ENCODE data around the gene PLA2G2F.

The PLA2G2F gene

DNA sequence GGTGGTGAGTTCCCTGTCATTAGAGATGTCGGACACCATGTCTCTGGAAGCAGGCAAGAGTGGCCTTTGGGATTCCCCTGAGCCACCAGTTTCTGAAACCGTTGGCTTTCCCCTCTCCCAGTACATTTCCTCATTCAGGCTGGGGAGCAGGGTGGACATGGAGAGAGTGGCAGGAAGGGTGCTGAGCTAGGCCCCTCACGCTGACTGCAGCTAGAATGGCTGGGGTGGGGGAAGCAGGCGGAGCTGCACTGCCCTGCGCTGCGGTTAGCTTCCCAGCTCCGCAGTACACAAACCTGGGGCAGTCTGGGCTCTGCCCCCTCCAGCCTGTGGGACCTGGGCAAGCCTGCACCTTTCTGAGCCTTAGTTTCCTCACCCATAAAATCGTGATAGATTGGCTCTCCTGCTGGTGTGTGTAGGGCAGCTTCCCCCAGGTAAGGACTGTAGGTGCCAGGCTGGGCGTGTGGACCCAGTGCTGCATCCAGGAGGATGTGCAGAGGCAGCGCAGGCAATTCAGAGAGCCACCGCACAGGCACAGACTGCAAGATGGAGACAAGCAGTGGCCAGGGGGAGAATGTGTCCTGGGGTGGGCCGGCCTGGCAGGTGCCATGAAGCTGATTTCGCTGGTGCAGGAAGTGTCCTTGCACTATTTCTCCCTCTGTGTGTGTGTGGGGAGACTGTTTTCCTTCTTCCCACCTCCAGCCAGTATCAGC, 3.0 kb downstream of the PLA2G2F start:
- POLR2A ChIA-PET: no interaction called here
- no peaks in the 10 kb centered on the region for H3K4me1 ChIP-seq (ENCODE audit: control extremely low read depth in 1 of 4, control insufficient read depth in 4 of 4, insufficient read depth in 4 of 4, low read length in 3 of 4)
- no peaks in the 10 kb centered on the region for H3K9me3 ChIP-seq (ENCODE audit: control extremely low read depth in 1 of 5, control insufficient read depth in 4 of 5, insufficient read depth in 2 of 5, low read depth in 1 of 5, low read length in 4 of 5)
- WGBS (ENCODE audit: insufficient coverage): 92% methylated on average over 10 of the region's 13 CpGs
- no peaks in the 10 kb centered on the region for H3K36me3 ChIP-seq (ENCODE audit: control insufficient read depth in 4 of 4, insufficient read depth in 4 of 4, low read length in 3 of 4)
- no peak overlapping the region for H3K27ac ChIP-seq (ENCODE audit: insufficient read depth in 1 of 2, low read depth in 1 of 2, low read length in 2 of 2, poor library complexity in 1 of 2, severe bottlenecking in 2 of 2)
- H3K4me3 ChIP-seq (ENCODE audit: control insufficient read depth in 1 of 7, extremely low read depth in 1 of 7, insufficient read depth in 4 of 7, low read depth in 2 of 7, low read length in 6 of 7): no peak overlapping the region
- CTCF ChIA-PET: interaction anchor here (0.5 kb wide), 1 partner anchor 376 kb away, joined by 3 read pairs; no protein-coding TSS in a partner anchor
- no peak for DNase-seq
- H3K27me3 ChIP-seq (replicated peaks in 2 of 5; ENCODE audit: control insufficient read depth in 4 of 5, insufficient read depth in 5 of 5, low read length in 4 of 5): peaks cover 0 to 6% (median 0%) of the 10 kb centered on the region in 5 experiments

DNA sequence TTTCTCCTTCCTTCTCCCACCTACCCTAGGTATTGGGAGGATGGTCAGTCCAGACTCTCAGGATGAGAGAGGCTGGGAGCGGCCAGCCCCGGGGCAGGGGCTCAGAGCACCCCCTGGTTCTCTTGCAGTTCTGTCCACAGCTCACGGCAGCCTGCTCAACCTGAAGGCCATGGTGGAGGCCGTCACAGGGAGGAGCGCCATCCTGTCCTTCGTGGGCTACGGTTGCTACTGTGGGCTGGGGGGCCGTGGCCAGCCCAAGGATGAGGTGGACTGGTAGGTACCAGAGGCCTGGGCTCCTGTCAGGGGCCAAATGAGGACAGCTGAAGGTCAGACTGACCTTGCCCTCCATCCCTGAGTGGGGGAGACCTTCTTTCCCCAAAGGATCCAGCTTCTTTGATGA, 4.2 kb downstream of the PLA2G2F start:
- 89% methylated on average over 3 of the region's 8 CpGs for WGBS (ENCODE audit: insufficient coverage)
- H3K9me3 ChIP-seq (ENCODE audit: control extremely low read depth in 1 of 5, control insufficient read depth in 4 of 5, insufficient read depth in 2 of 5, low read depth in 1 of 5, low read length in 4 of 5): no peaks in the 10 kb centered on the region
- no peaks in the 10 kb centered on the region for H3K4me1 ChIP-seq (ENCODE audit: control extremely low read depth in 1 of 4, control insufficient read depth in 4 of 4, insufficient read depth in 4 of 4, low read length in 3 of 4)
- no peak for DNase-seq
- no peak overlapping the region for H3K27ac ChIP-seq (ENCODE audit: insufficient read depth in 1 of 2, low read depth in 1 of 2, low read length in 2 of 2, poor library complexity in 1 of 2, severe bottlenecking in 2 of 2)
- ChIA-PET POLR2A (no interaction called here), CTCF (interaction anchor here (2.6 kb wide), 1 partner anchor 10 kb away, joined by 9 read pairs; no protein-coding TSS in a partner anchor)
- H3K27me3 ChIP-seq (replicated peaks in 2 of 5; ENCODE audit: control insufficient read depth in 4 of 5, insufficient read depth in 5 of 5, low read length in 4 of 5): peaks cover 0 to 2% (median 0%) of the 10 kb centered on the region in 5 experiments
- no peak overlapping the region for H3K4me3 ChIP-seq (ENCODE audit: control insufficient read depth in 1 of 7, extremely low read depth in 1 of 7, insufficient read depth in 4 of 7, low read depth in 2 of 7, low read length in 6 of 7)
- no peaks in the 10 kb centered on the region for H3K36me3 ChIP-seq (ENCODE audit: control insufficient read depth in 4 of 4, insufficient read depth in 4 of 4, low read length in 3 of 4)

- Histone ChIP-seq H3K27me3 (replicated peaks in 2 of 5; ENCODE audit: control insufficient read depth in 4 of 5, insufficient read depth in 5 of 5, low read length in 4 of 5) (peaks cover 0 to 2% (median 0%) of the 10 kb centered on the region in 5 experiments), H3K9me3 (ENCODE audit: control extremely low read depth in 1 of 5, control insufficient read depth in 4 of 5, insufficient read depth in 2 of 5, low read depth in 1 of 5, low read length in 4 of 5) (no peaks in the 10 kb centered on the region), H3K36me3 (ENCODE audit: control insufficient read depth in 4 of 4, insufficient read depth in 4 of 4, low read length in 3 of 4) (no peaks in the 10 kb centered on the region), H3K4me1 (ENCODE audit: control extremely low read depth in 1 of 4, control insufficient read depth in 4 of 4, insufficient read depth in 4 of 4, low read length in 3 of 4) (no peaks in the 10 kb centered on the region), H3K4me3 (ENCODE audit: control insufficient read depth in 1 of 7, extremely low read depth in 1 of 7, insufficient read depth in 4 of 7, low read depth in 2 of 7, low read length in 6 of 7) (no peak overlapping the region), H3K27ac (ENCODE audit: insufficient read depth in 1 of 2, low read depth in 1 of 2, low read length in 2 of 2, poor library complexity in 1 of 2, severe bottlenecking in 2 of 2) (no peak overlapping the region)
- ChIA-PET POLR2A (no interaction called here), CTCF (interaction anchor here (0.7 to 2.6 kb wide), 2 partner anchors 8 to 10 kb away, joined by 3 to 9 read pairs; no protein-coding TSS in a partner anchor)
- no peak for DNase-seq
- 86% methylated on average over 9 of the region's 13 CpGs for WGBS (ENCODE audit: insufficient coverage)
Observed at GRCh38 chr1:20143734-20144565, 4.8 kb downstream of the PLA2G2F start.

GRCh38 chr1:20147846-20148570, 8.9 kb downstream of the PLA2G2F start:
- no peak for DNase-seq
- ChIA-PET POLR2A (no interaction called here), CTCF (interaction anchor here (0.7 to 1.4 kb wide), 2 partner anchors 230 to 234 kb away, joined by 3 to 4 read pairs; no protein-coding TSS in a partner anchor)
- no peaks in the 10 kb centered on the region for H3K9me3 ChIP-seq (ENCODE audit: control extremely low read depth in 1 of 5, control insufficient read depth in 4 of 5, insufficient read depth in 2 of 5, low read depth in 1 of 5, low read length in 4 of 5)
- H3K36me3 ChIP-seq (ENCODE audit: control insufficient read depth in 4 of 4, insufficient read depth in 4 of 4, low read length in 3 of 4): no peaks in the 10 kb centered on the region
- H3K27ac ChIP-seq (ENCODE audit: insufficient read depth in 1 of 2, low read depth in 1 of 2, low read length in 2 of 2, poor library complexity in 1 of 2, severe bottlenecking in 2 of 2): no peak overlapping the region
- H3K4me3 ChIP-seq (ENCODE audit: control insufficient read depth in 1 of 7, extremely low read depth in 1 of 7, insufficient read depth in 4 of 7, low read depth in 2 of 7, low read length in 6 of 7): no peak overlapping the region
- peaks cover 0 to 13% (median 11%) of the 10 kb centered on the region in 4 experiments for H3K4me1 ChIP-seq (ENCODE audit: control extremely low read depth in 1 of 4, control insufficient read depth in 4 of 4, insufficient read depth in 4 of 4, low read length in 3 of 4)
- 92% methylated on average over 10 of the region's 13 CpGs for WGBS (ENCODE audit: insufficient coverage)
- peaks cover 0 to 8% (median 0%) of the 10 kb centered on the region in 5 experiments for H3K27me3 ChIP-seq (replicated peaks in 2 of 5; ENCODE audit: control insufficient read depth in 4 of 5, insufficient read depth in 5 of 5, low read length in 4 of 5)

- CTCF ChIA-PET: no interaction called here
- peaks cover 0 to 18% (median 13%) of the 10 kb centered on the region in 4 experiments for H3K4me1 ChIP-seq (ENCODE audit: control extremely low read depth in 1 of 4, control insufficient read depth in 4 of 4, insufficient read depth in 4 of 4, low read length in 3 of 4)
- H3K4me3 ChIP-seq (ENCODE audit: control insufficient read depth in 1 of 7, extremely low read depth in 1 of 7, insufficient read depth in 4 of 7, low read depth in 2 of 7, low read length in 6 of 7): no peak overlapping the region
- WGBS (ENCODE audit: insufficient coverage): 98% methylated on average over 6 of the region's 13 CpGs
- peaks cover 0 to 8% (median 0%) of the 10 kb centered on the region in 5 experiments for H3K27me3 ChIP-seq (replicated peaks in 2 of 5; ENCODE audit: control insufficient read depth in 4 of 5, insufficient read depth in 5 of 5, low read length in 4 of 5)
- H3K9me3 ChIP-seq (ENCODE audit: control extremely low read depth in 1 of 5, control insufficient read depth in 4 of 5, insufficient read depth in 2 of 5, low read depth in 1 of 5, low read length in 4 of 5): no peaks in the 10 kb centered on the region
- H3K27ac ChIP-seq (ENCODE audit: insufficient read depth in 1 of 2, low read depth in 1 of 2, low read length in 2 of 2, poor library complexity in 1 of 2, severe bottlenecking in 2 of 2): no peak overlapping the region
- DNase-seq: no peak
- H3K36me3 ChIP-seq (ENCODE audit: control insufficient read depth in 4 of 4, insufficient read depth in 4 of 4, low read length in 3 of 4): no peaks in the 10 kb centered on the region
- POLR2A ChIA-PET: no interaction called here
Observed at GRCh38 chr1:20148571-20149500, 9.7 kb downstream of the PLA2G2F start.

DNA sequence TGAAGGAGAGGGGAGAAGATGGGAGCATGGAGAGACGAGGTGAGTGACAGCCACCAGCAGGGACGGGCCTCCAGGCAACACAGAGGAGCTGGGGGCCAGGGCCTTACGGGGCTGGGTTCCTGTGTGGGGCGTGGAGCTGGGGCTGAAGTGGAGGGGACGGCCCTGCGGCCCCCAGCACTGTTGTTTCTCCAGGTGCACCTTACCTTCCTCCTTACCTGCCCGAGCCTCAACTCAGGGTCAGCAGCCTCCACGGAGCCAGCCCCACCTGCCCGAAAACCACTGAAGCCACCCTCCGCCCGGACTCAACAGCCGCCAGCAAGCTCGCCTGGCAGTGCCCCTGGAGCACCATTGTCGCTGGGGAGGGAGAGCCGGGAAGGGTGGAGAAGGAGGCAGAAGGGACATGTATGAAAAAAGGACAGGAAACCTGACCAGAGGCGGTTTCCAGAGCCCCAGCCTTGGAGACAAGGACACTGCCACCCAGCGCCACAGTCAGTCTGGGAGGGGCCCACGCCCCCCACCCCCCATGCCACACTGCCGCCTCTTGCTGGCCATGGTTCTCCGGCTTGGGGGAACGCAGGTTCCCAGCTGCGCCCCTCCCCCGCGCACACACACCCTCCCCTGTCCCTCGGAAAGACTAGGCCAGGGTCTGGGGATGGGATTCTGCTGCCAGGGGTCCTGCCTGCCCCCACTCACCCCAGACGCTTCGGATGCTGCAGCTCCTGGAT, 10.6 kb downstream of the PLA2G2F start:
- ChIA-PET CTCF (no interaction called here), POLR2A (no interaction called here)
- H3K27ac ChIP-seq (ENCODE audit: insufficient read depth in 1 of 2, low read depth in 1 of 2, low read length in 2 of 2, poor library complexity in 1 of 2, severe bottlenecking in 2 of 2): no peak overlapping the region
- no peaks in the 10 kb centered on the region for H3K9me3 ChIP-seq (ENCODE audit: control extremely low read depth in 1 of 5, control insufficient read depth in 4 of 5, insufficient read depth in 2 of 5, low read depth in 1 of 5, low read length in 4 of 5)
- WGBS (ENCODE audit: insufficient coverage): 94% methylated on average over 15 of the region's 27 CpGs
- no peak overlapping the region for H3K4me3 ChIP-seq (ENCODE audit: control insufficient read depth in 1 of 7, extremely low read depth in 1 of 7, insufficient read depth in 4 of 7, low read depth in 2 of 7, low read length in 6 of 7)
- peaks cover 0 to 8% (median 0%) of the 10 kb centered on the region in 5 experiments for H3K27me3 ChIP-seq (replicated peaks in 2 of 5; ENCODE audit: control insufficient read depth in 4 of 5, insufficient read depth in 5 of 5, low read length in 4 of 5)
- peaks cover 0 to 24% (median 13%) of the 10 kb centered on the region in 4 experiments for H3K4me1 ChIP-seq (ENCODE audit: control extremely low read depth in 1 of 4, control insufficient read depth in 4 of 4, insufficient read depth in 4 of 4, low read length in 3 of 4)
- no peaks in the 10 kb centered on the region for H3K36me3 ChIP-seq (ENCODE audit: control insufficient read depth in 4 of 4, insufficient read depth in 4 of 4, low read length in 3 of 4)
- DNase-seq: no peak
